Neural cell (in vitro differentiated cells): ENCODE results near the gene HBM.

Experiments
- EP300 ChIP-seq: fragments of 450-650 bp; conservative IDR thresholded peaks from 2 replicates; pipeline ENCODE4 v1.6.1; 2014; ENCODE audit warnings: antibody characterized with exemption, mild to moderate bottlenecking, moderate library complexity; ENCODE audit not compliant: poor library complexity, severe bottlenecking
- EZH2 ChIP-seq: fragments of 200-600, 300-800 bp; shearing (Covaris generic), sonication (generic); IDR thresholded peaks from 2 replicates; pipeline ENCODE4 v1.6.1; 2014; ENCODE audit warnings: antibody characterized with exemption, low read length, borderline replicate concordance, mild to moderate bottlenecking; ENCODE audit not compliant: insufficient read depth, poor library complexity, severe bottlenecking
- POLR2AphosphoS5 ChIP-seq: IDR thresholded peaks from 2 replicates; pipeline ENCODE4 v1.6.1; 2012
- TF ChIP-seq, protein P1 (sequence below): fragments of 450-650 bp; IDR thresholded peaks from 2 replicates; pipeline ENCODE4 v1.5.1; 2014; ENCODE audit warnings: antibody characterized with exemption, mild to moderate bottlenecking, moderate library complexity; ENCODE audit not compliant: poor library complexity, severe bottlenecking

DNA sequence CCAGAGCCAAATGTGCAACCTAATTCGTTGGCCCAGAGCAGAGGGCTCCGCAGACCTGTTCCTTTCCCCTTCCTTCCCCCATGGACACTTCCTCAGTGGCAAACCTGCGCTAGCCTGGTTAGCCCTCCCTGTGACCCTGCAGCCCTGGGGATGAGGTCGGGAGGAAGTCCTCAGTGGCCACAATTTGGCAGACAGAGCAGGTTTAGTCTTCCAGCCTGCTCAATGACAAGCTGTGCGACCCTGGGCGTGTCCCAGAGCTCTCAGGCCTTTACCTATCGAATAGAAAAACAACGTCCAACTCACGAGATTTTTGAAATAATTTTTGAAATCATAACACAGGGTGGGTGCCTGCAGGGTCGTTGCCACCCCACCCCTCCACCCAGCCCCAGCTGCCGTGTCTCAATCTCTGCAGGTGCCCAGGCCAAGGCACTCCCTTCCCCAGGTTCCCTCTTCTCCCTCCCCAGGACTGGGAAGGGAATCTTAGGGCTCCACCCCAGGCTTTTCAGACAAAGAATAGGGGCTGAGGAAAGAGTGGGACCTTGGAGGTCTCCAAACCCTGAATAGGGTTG is 1.4 kb downstream of the HBM start:
- TF ChIP-seq, protein P1, sequence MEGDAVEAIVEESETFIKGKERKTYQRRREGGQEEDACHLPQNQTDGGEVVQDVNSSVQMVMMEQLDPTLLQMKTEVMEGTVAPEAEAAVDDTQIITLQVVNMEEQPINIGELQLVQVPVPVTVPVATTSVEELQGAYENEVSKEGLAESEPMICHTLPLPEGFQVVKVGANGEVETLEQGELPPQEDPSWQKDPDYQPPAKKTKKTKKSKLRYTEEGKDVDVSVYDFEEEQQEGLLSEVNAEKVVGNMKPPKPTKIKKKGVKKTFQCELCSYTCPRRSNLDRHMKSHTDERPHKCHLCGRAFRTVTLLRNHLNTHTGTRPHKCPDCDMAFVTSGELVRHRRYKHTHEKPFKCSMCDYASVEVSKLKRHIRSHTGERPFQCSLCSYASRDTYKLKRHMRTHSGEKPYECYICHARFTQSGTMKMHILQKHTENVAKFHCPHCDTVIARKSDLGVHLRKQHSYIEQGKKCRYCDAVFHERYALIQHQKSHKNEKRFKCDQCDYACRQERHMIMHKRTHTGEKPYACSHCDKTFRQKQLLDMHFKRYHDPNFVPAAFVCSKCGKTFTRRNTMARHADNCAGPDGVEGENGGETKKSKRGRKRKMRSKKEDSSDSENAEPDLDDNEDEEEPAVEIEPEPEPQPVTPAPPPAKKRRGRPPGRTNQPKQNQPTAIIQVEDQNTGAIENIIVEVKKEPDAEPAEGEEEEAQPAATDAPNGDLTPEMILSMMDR, result no peak
- TF ChIP-seq POLR2AphosphoS5 (no peak), EP300 (no peak), EZH2 (no peak)
